ENCODE results near the gene CPSF3. TPM values are rescaled to one million over a fixed set of nuclear protein-coding genes. Genes with fewer than 3 reads are reported as not detected.

The CPSF3 gene
- total and polyA plus RNA-seq, 2 of the 13 experiments (the other 11 are each of a cell fraction or from before 2014, with no cell fraction given): 19.8 to 93.0 TPM

GRCh38 chr2:9391961-9392720 is 31.3 kb upstream of the CPSF3 start (continued):
- TF ChIP-seq PREB (CRISPR knock-in tag; IDR thresholded peaks at IDR 0.05) (no peak), XRCC5 (optimal IDR thresholded peaks at IDR 0.05; ENCODE audit: low read length) (no peak), MEIS2 (CRISPR knock-in tag; IDR thresholded peaks at IDR 0.05) (no peak), ZNF597 (CRISPR knock-in tag; IDR thresholded peaks at IDR 0.05) (no peak)

- intact Hi-C loops (cut with micrococcal nuclease; ENCODE audit: unreplicated experiment): no loop called here
- Histone ChIP-seq H3K9me3 (ENCODE audit: low read length) (no peaks in the 10 kb centered on the region), H3K36me3 (replicated peaks in 1 of 2; ENCODE audit: control insufficient read depth in 1 of 2, insufficient read depth in 2 of 2, low read length in 2 of 2) (peaks cover 8 to 29% of the 10 kb centered on the region in 2 experiments; a peak in 4 of 5 replicates), H3K79me2 (ENCODE audit: insufficient read depth, low read length) (no peaks in the 10 kb centered on the region), H3K4me1 (ENCODE audit: insufficient read depth, low read length) (peaks cover 23% of the 10 kb centered on the region), H3K4me3 (replicated peaks in 1 of 3; ENCODE audit: insufficient read depth in 1 of 3, low read depth in 2 of 3, low read length in 3 of 3) (no peak overlapping the region), H3K4me2 (ENCODE audit: low read depth, low read length) (no peak overlapping the region), H4K20me1 (ENCODE audit: insufficient read depth, low read length) (no peaks in the 10 kb centered on the region), H3K27me3 (ENCODE audit: control insufficient read depth in 1 of 2, insufficient read depth in 2 of 2, low read length in 2 of 2) (no peaks in the 10 kb centered on the region), H3K27ac (ENCODE audit: extremely low read length, insufficient read depth, low read length) (no peak overlapping the region), H3K9ac (ENCODE audit: insufficient read depth, low read depth, low read length) (no peak overlapping the region), H2AFZ (ENCODE audit: low read length) (no peak overlapping the region)
- no TSS peak for BruUV-seq (replicated peaks)
- ATAC-seq (no peak), DNase-seq (ENCODE audit: low spot score) (no peak), FAIRE-seq (no peak)
- in situ Hi-C loops (cut with HindIII; ENCODE audit: extremely low pct_ligation_motif_present, low pct_unique_long_range_greater_than_20kb): no loop called here
- POLR2A ChIA-PET: interaction anchor here (1.4 kb wide), 1 partner anchor 12 kb away, joined by 4 read pairs; no protein-coding TSS in a partner anchor
- CTCF ChIA-PET (ENCODE audit: low intra/inter-chr PET ratio, low total read pairs): no interaction called here
- WGBS (ENCODE audit: low lambda C conversion rate): 96% methylated on average over 27 of the region's 28 CpGs
- TF ChIP-seq MBD4 (IDR thresholded peaks at IDR 0.05; ENCODE audit: borderline replicate concordance, low read length) (no peak), FOXA3 (CRISPR knock-in tag; IDR thresholded peaks at IDR 0.05) (no peak), ZSCAN5A (CRISPR knock-in tag; IDR thresholded peaks at IDR 0.05; ENCODE audit: borderline replicate concordance) (no peak), MAFK (conservative IDR thresholded peaks at IDR 0.05 in 1 of 2, IDR thresholded peaks at IDR 0.05 in 1 of 2; ENCODE audit: low read length in 2 of 2) (no peak), ZZZ3 (CRISPR knock-in tag; IDR thresholded peaks at IDR 0.05; ENCODE audit: borderline replicate concordance) (no peak), RFX1 (IDR thresholded peaks at IDR 0.05) (no peak), NBN (conservative IDR thresholded peaks at IDR 0.05) (no peak), ASH2L (IDR thresholded peaks at IDR 0.05; ENCODE audit: insufficient read length, low read depth, low read length) (no peak), ETS1 (CRISPR knock-in tag; IDR thresholded peaks at IDR 0.05) (no peak), ZNF720 (CRISPR knock-in tag; IDR thresholded peaks at IDR 0.05) (no peak), MYPOP (CRISPR knock-in tag; IDR thresholded peaks at IDR 0.05) (no peak), ZNF543 (CRISPR knock-in tag; IDR thresholded peaks at IDR 0.05) (no peak)
Observed at GRCh38 chr2:9392898-9393765, 30.3 kb upstream of the CPSF3 start.
